ENCODE results near the gene DRG2. TPM values are rescaled to one million over a fixed set of nuclear protein-coding genes. Genes with fewer than 3 reads are reported as not detected.

Gene DRG2, protein sequence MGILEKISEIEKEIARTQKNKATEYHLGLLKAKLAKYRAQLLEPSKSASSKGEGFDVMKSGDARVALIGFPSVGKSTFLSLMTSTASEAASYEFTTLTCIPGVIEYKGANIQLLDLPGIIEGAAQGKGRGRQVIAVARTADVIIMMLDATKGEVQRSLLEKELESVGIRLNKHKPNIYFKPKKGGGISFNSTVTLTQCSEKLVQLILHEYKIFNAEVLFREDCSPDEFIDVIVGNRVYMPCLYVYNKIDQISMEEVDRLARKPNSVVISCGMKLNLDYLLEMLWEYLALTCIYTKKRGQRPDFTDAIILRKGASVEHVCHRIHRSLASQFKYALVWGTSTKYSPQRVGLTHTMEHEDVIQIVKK
- polyA plus RNA-seq (2011; rRNA removed) (41.9 and 44.6 TPM in 2 replicates), polyA plus RNA-seq (2017; fragmentation: RNase III; extraction: RNeasy Plus Mini Kit Qiagen cat#74134 plus additional on column Dnase treatment) (48.2 to 51.9 TPM (median 48.3 TPM) in 3 replicates), polyA minus RNA-seq (2011; rRNA and poly(A)+ RNA removed) (73.2 and 77.2 TPM in 2 replicates)
- 49.7 and 55.9 TPM in 2 replicates for polyA plus RNA-seq (2012; cell fraction: cytosol; rRNA removed)
- polyA plus RNA-seq (2012; cell fraction: nucleus; rRNA removed): 114 and 125 TPM in 2 replicates

DNA sequence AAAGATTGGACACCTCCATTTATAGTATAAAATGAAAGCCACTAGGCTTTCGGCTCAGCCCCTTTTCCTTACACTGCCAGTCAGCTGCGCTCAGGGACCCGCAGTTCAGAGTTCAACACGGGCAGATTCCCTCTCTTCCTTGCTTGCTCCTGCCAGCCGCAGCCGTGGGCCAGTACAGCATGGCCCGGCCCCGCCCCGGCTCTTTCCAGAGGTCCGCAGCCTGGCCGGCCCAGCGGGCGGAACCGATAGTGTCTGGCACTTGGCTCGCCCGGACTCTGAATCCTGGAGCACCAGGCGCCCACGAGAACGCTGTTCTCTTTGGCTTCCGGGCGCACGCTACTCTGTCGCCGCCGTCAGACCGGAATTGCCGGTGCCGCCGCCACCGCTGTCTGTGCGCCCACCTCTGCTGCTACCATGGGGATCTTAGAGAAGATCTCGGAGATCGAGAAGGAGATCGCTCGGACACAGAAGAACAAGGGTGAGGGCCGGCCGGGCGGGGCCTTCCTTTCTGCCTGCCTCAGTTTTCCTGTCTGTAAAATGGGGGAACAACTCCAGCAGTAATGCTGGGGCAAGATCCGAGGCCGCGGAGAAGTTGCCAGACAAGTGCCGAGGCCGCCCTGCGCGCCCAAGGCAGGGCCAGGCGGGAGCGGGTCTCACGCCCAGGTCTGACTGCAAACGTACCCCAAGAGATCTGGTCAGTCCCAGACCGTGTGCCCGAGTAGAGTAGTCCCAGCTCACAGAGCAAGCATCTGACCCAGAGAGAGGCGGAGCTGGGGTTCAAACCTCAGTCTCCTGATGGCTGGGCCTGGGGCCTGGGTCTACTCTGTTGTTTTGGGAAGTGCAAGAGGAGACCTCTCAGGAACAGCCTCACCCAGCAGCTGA, at the start of gene DRG2:
DRG2 (plus strand) TSS at position 339 of the 882 bp plus-strand sequence; CDS start at position 415, 76 bp downstream.
- CTCF ChIA-PET: interaction anchor here (0.7 to 2.9 kb wide), 5 partner anchors 9 to 275 kb away, joined by 3 to 6 read pairs (median 4); no protein-coding TSS in a partner anchor
- FAIRE-seq (peak; percentile 49), DNase-seq (ENCODE audit: low read depth in 1 of 2, low spot score in 1 of 2) (peak; percentile 96 to 98), ATAC-seq (peak; percentile 95 to 98)
- Histone ChIP-seq H3K4me1 (peaks cover 11% of the 10 kb centered on the region), H3K27ac (peak within 1 kb of the TSS; percentile 86 to 92), H3K4me2 (peak within 1 kb of the TSS; percentile 95), H3K9me3 (no peaks in the 10 kb centered on the region), H3K4me3 (peak within 1 kb of the TSS; percentile 73)
- POLR2A ChIA-PET: interaction anchor here (0.7 kb wide), 1 partner anchor 95 kb away, joined by 3 read pairs; the partner anchor contains the start of gene ALKBH5
- WGBS (ENCODE audit: missing lambda C conversion rate): 1% methylated on average over 49 of the region's 52 CpGs
- TF ChIP-seq CHD4 (IDR thresholded peaks at IDR 0.05; ENCODE audit: borderline replicate concordance): peak; percentile 99
- TF ChIP-seq ZFP36 (IDR thresholded peaks at IDR 0.05; ENCODE audit: borderline replicate concordance, partially characterized antibody): peak; percentile 85
- TF ChIP-seq ELK1 (IDR thresholded peaks at IDR 0.05; ENCODE audit: low read depth, low read length): no peak
- TF ChIP-seq JUNB (IDR thresholded peaks at IDR 0.05): no peak
- TF ChIP-seq, protein P1, sequence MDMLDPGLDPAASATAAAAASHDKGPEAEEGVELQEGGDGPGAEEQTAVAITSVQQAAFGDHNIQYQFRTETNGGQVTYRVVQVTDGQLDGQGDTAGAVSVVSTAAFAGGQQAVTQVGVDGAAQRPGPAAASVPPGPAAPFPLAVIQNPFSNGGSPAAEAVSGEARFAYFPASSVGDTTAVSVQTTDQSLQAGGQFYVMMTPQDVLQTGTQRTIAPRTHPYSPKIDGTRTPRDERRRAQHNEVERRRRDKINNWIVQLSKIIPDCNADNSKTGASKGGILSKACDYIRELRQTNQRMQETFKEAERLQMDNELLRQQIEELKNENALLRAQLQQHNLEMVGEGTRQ (IDR thresholded peaks at IDR 0.05): no peak
- peak in 1 of 2 experiments; percentile 60; a peak in 1 of 4 replicates for TF ChIP-seq CEBPB (IDR thresholded peaks at IDR 0.05)
- TF ChIP-seq NFE2L2 (conservative IDR thresholded peaks at IDR 0.05; ENCODE audit: low read length): 0 out of 2 replicates have a peak, but pooled peaks have one; percentile 26
- peak; percentile 87 to 98 for TF ChIP-seq JUN (IDR thresholded peaks at IDR 0.05)
- peak; percentile 80 for TF ChIP-seq POLR2A (IDR thresholded peaks at IDR 0.05; ENCODE audit: low read length)
- peak; percentile 34; the same call in 1 of the 2 replicates for TF ChIP-seq GATA3 (IDR thresholded peaks at IDR 0.05; ENCODE audit: borderline replicate concordance)
- no peak; the same call in 1 of the 2 replicates for TF ChIP-seq HOXA7 (CRISPR knock-in tag; IDR thresholded peaks at IDR 0.05)
- TF ChIP-seq, protein P2, sequence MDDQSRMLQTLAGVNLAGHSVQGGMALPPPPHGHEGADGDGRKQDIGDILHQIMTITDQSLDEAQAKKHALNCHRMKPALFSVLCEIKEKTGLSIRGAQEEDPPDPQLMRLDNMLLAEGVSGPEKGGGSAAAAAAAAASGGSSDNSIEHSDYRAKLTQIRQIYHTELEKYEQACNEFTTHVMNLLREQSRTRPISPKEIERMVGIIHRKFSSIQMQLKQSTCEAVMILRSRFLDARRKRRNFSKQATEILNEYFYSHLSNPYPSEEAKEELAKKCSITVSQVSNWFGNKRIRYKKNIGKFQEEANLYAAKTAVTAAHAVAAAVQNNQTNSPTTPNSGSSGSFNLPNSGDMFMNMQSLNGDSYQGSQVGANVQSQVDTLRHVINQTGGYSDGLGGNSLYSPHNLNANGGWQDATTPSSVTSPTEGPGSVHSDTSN (IDR thresholded peaks at IDR 0.05): peak; percentile 78; the same call in 1 of the 2 replicates
- TF ChIP-seq E2F6 (IDR thresholded peaks at IDR 0.05; ENCODE audit: borderline replicate concordance, low read depth): peak; percentile 90; the same call in 1 of the 2 replicates
- peak; percentile 97 for TF ChIP-seq MYC (IDR thresholded peaks at IDR 0.05; ENCODE audit: borderline replicate concordance, low read length)
- peak; percentile 99 for TF ChIP-seq PHF8 (IDR thresholded peaks at IDR 0.05; ENCODE audit: borderline replicate concordance, low read depth)
- no peak for TF ChIP-seq NPAS2 (CRISPR knock-in tag; IDR thresholded peaks at IDR 0.05; ENCODE audit: borderline replicate concordance)
- TF ChIP-seq HES2 (IDR thresholded peaks at IDR 0.05): no peak
- TF ChIP-seq, protein P3, sequence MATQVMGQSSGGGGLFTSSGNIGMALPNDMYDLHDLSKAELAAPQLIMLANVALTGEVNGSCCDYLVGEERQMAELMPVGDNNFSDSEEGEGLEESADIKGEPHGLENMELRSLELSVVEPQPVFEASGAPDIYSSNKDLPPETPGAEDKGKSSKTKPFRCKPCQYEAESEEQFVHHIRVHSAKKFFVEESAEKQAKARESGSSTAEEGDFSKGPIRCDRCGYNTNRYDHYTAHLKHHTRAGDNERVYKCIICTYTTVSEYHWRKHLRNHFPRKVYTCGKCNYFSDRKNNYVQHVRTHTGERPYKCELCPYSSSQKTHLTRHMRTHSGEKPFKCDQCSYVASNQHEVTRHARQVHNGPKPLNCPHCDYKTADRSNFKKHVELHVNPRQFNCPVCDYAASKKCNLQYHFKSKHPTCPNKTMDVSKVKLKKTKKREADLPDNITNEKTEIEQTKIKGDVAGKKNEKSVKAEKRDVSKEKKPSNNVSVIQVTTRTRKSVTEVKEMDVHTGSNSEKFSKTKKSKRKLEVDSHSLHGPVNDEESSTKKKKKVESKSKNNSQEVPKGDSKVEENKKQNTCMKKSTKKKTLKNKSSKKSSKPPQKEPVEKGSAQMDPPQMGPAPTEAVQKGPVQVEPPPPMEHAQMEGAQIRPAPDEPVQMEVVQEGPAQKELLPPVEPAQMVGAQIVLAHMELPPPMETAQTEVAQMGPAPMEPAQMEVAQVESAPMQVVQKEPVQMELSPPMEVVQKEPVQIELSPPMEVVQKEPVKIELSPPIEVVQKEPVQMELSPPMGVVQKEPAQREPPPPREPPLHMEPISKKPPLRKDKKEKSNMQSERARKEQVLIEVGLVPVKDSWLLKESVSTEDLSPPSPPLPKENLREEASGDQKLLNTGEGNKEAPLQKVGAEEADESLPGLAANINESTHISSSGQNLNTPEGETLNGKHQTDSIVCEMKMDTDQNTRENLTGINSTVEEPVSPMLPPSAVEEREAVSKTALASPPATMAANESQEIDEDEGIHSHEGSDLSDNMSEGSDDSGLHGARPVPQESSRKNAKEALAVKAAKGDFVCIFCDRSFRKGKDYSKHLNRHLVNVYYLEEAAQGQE (IDR thresholded peaks at IDR 0.05): peak; percentile 28; the same call in 1 of the 2 replicates
- TF ChIP-seq, protein P4, sequence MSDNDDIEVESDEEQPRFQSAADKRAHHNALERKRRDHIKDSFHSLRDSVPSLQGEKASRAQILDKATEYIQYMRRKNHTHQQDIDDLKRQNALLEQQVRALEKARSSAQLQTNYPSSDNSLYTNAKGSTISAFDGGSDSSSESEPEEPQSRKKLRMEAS (IDR thresholded peaks at IDR 0.05): peak; percentile 98
- 0 out of 2 replicates have a peak, but pooled peaks have one; percentile 71 for TF ChIP-seq FOXS1 (CRISPR knock-in tag; IDR thresholded peaks at IDR 0.05)
- TF ChIP-seq CBX2 (IDR thresholded peaks at IDR 0.05; ENCODE audit: borderline replicate concordance, low read depth): no peak
- no peak for TF ChIP-seq BHLHE40 (IDR thresholded peaks at IDR 0.05; ENCODE audit: low read depth, low read length)
- TF ChIP-seq RFX5 (IDR thresholded peaks at IDR 0.05): 0 out of 2 replicates have a peak, but pooled peaks have one; percentile 22
- no peak for TF ChIP-seq CHD2 (IDR thresholded peaks at IDR 0.05; ENCODE audit: low read length, partially characterized antibody)
- no peak for TF ChIP-seq EP300 (IDR thresholded peaks at IDR 0.05)
- TF ChIP-seq RAD21 (conservative IDR thresholded peaks at IDR 0.05 in 1 of 2, IDR thresholded peaks at IDR 0.05 in 1 of 2): peak; percentile 17 to 28; a peak in 1 of 5 replicates
- peak; percentile 81; the same call in 1 of the 2 replicates for TF ChIP-seq MAZ (IDR thresholded peaks at IDR 0.05; ENCODE audit: borderline replicate concordance, low read depth, low read length)
- TF ChIP-seq HDAC2 (IDR thresholded peaks at IDR 0.05): peak; percentile 100
